ENCODE data around the gene ENPP1. TPM values are rescaled to one million over a fixed set of nuclear protein-coding genes. Genes with fewer than 3 reads are reported as not detected.

ENPP1 gene
- total RNA-seq, 2 donors from 2014 or later = 5.9 to 12.6 TPM

GRCh38 chr6:131846023-131846663, 38.3 kb downstream of the ENPP1 start:
- intact Hi-C loops (cut with DNase I) = no loop called here
- no peaks in the 10 kb centered on the region for H3K27me3 ChIP-seq
- DNase-seq = no peak

GRCh38 chr6:131846905-131847304, 39.1 kb downstream of the ENPP1 start:
- Histone ChIP-seq H3K27me3 (no peaks in the 10 kb centered on the region), H3K9me3 (no peaks in the 10 kb centered on the region), H3K27ac (no peak overlapping the region), H3K9ac (ENCODE audit: low read depth in 2 of 2, low read length in 2 of 2) (no peak overlapping the region), H3K36me3 (no peaks in the 10 kb centered on the region), H3K4me1 (no peaks in the 10 kb centered on the region), H3K4me3 (no peak overlapping the region)
- intact Hi-C loops (cut with DNase I) = no loop called here
- no peak for TF ChIP-seq CTCF (IDR thresholded peaks at IDR 0.05)
- DNase-seq = no peak

More at GRCh38 chr6:131846023-131846663, 38.3 kb downstream of the ENPP1 start:
- TF ChIP-seq CTCF (IDR thresholded peaks at IDR 0.05) = no peak
- no peak overlapping the region for H3K4me3 ChIP-seq
- H3K27ac ChIP-seq = no peak overlapping the region
- no peaks in the 10 kb centered on the region for H3K9me3 ChIP-seq
- no peaks in the 10 kb centered on the region for H3K4me1 ChIP-seq
- H3K9ac ChIP-seq (ENCODE audit: low read depth in 2 of 2, low read length in 2 of 2) = no peak overlapping the region
- H3K36me3 ChIP-seq = no peaks in the 10 kb centered on the region

GRCh38 chr6:131849799-131850198, 42.0 kb downstream of the ENPP1 start:
- Histone ChIP-seq H3K36me3 (no peaks in the 10 kb centered on the region), H3K27ac (no peak overlapping the region), H3K4me3 (no peak overlapping the region), H3K27me3 (no peaks in the 10 kb centered on the region), H3K4me1 (no peaks in the 10 kb centered on the region), H3K9ac (ENCODE audit: low read depth in 2 of 2, low read length in 2 of 2) (no peak overlapping the region), H3K9me3 (no peaks in the 10 kb centered on the region)
- no peak for TF ChIP-seq CTCF (IDR thresholded peaks at IDR 0.05)
- no peak for DNase-seq
- intact Hi-C loops (cut with DNase I) = no loop called here

- Histone ChIP-seq H3K9me3 (no peaks in the 10 kb centered on the region), H3K4me3 (no peak overlapping the region), H3K27me3 (no peaks in the 10 kb centered on the region), H3K4me1 (no peaks in the 10 kb centered on the region), H3K36me3 (no peaks in the 10 kb centered on the region), H3K9ac (ENCODE audit: low read depth in 2 of 2, low read length in 2 of 2) (no peak overlapping the region), H3K27ac (no peak overlapping the region)
- TF ChIP-seq CTCF (IDR thresholded peaks at IDR 0.05) = no peak
- intact Hi-C loops (cut with DNase I) = no loop called here
- DNase-seq = no peak
Observed at GRCh38 chr6:131851049-131851769, 43.4 kb downstream of the ENPP1 start.

GRCh38 chr6:131852200-131852599, 44.4 kb downstream of the ENPP1 start:
- H3K4me3 ChIP-seq = no peak overlapping the region
- no peaks in the 10 kb centered on the region for H3K9me3 ChIP-seq
- no peak for DNase-seq
- no peak for TF ChIP-seq CTCF (IDR thresholded peaks at IDR 0.05)
- no peaks in the 10 kb centered on the region for H3K4me1 ChIP-seq
- no peaks in the 10 kb centered on the region for H3K27me3 ChIP-seq
- no peak overlapping the region for H3K9ac ChIP-seq (ENCODE audit: low read depth in 2 of 2, low read length in 2 of 2)
- no peak overlapping the region for H3K27ac ChIP-seq
- no peaks in the 10 kb centered on the region for H3K36me3 ChIP-seq
- intact Hi-C loops (cut with DNase I) = no loop called here

Data from colonic mucosa (tissue), 4 donors.